Type B pancreatic cell (in vitro differentiated cells): ENCODE measurements around the gene CAMK2A. TPM values are rescaled to one million over a fixed set of nuclear protein-coding genes. Genes with fewer than 3 reads are reported as not detected.

Source experiments
- DNase-seq: peaks from one replicate; pipeline ENCODE4 v3.0.0; 2021; ENCODE audit warnings: mixed read lengths; ENCODE audit not compliant: unreplicated experiment; ENCODE audit errors: extremely low spot score
- H3K27ac Mint-ChIP-seq: 2 replicates; pipeline ENCODE4 v1.8.0; 2021; ENCODE audit warnings: mild to moderate bottlenecking, mixed read lengths
- H3K27me3 Mint-ChIP-seq: 2 replicates; pipeline ENCODE4 v1.8.0; 2021; ENCODE audit warnings: mixed read lengths
- H3K36me3 Mint-ChIP-seq: 2 replicates; pipeline ENCODE4 v1.8.0; 2021; ENCODE audit warnings: mixed read lengths
- H3K4me1 Mint-ChIP-seq: one replicate; pipeline ENCODE4 v1.8.0; 2021; ENCODE audit warnings: mixed read lengths; ENCODE audit not compliant: unreplicated experiment
- H3K4me3 Mint-ChIP-seq: 2 replicates; pipeline ENCODE4 v1.8.0; 2021; ENCODE audit warnings: mild to moderate bottlenecking, mixed read lengths
- H3K9me3 Mint-ChIP-seq: 2 replicates; pipeline ENCODE4 v1.8.0; 2021; ENCODE audit warnings: mixed read lengths
- CTCF ChIP-seq: fragments of 200-600 bp; sonication (generic); conservative IDR thresholded peaks from 2 replicates; pipeline ENCODE4 v1.5.0; 2021; ENCODE audit warnings: antibody characterized with exemption, mild to moderate bottlenecking
- total RNA-seq: library from RNA; stranded (reverse); gene quantifications from 2 replicates; pipeline ENCODE4 v1.2.1, GENCODE V29; 2021; ENCODE audit warnings: low replicate concordance

CAMK2A gene
- total RNA-seq, 1 donor from 2014 or later, result 3.7 TPM

GRCh38 chr5:150265870-150266383 is 23.6 kb downstream of the CAMK2A start:
- Mint-ChIP-seq H3K9me3 (no peaks in the 10 kb centered on the region), H3K4me3 (no peak overlapping the region), H3K4me1 (peaks cover 24% of the 10 kb centered on the region), H3K27ac (no peak overlapping the region), H3K36me3 (no peaks in the 10 kb centered on the region), H3K27me3 (no peaks in the 10 kb centered on the region)
- TF ChIP-seq CTCF, result no peak
- no peak for DNase-seq

- Mint-ChIP-seq H3K4me3 (no peak overlapping the region), H3K9me3 (no peaks in the 10 kb centered on the region), H3K4me1 (peaks cover 24% of the 10 kb centered on the region), H3K27me3 (no peaks in the 10 kb centered on the region), H3K27ac (no peak overlapping the region), H3K36me3 (no peaks in the 10 kb centered on the region)
- TF ChIP-seq CTCF, result no peak
- no peak for DNase-seq
Measured at GRCh38 chr5:150264667-150265603, 24.6 kb downstream of the CAMK2A start.

- Mint-ChIP-seq H3K9me3 (no peaks in the 10 kb centered on the region), H3K27me3 (no peaks in the 10 kb centered on the region), H3K27ac (no peak overlapping the region), H3K4me3 (no peak overlapping the region), H3K4me1 (peaks cover 24% of the 10 kb centered on the region), H3K36me3 (no peaks in the 10 kb centered on the region)
- DNase-seq, result no peak
- no peak for TF ChIP-seq CTCF
Measured at GRCh38 chr5:150263801-150264621, 25.6 kb downstream of the CAMK2A start.

- TF ChIP-seq CTCF, result no peak
- Mint-ChIP-seq H3K27me3 (no peaks in the 10 kb centered on the region), H3K9me3 (no peaks in the 10 kb centered on the region), H3K4me1 (peaks cover 27% of the 10 kb centered on the region), H3K27ac (no peak overlapping the region), H3K4me3 (peak overlapping the region; percentile 1), H3K36me3 (no peaks in the 10 kb centered on the region)
- DNase-seq, result no peak
Measured at GRCh38 chr5:150263375-150263775, 26.2 kb downstream of the CAMK2A start.

GRCh38 chr5:150262502-150262901 is 27.1 kb downstream of the CAMK2A start:
- no peak for TF ChIP-seq CTCF
- Mint-ChIP-seq H3K27ac (no peak overlapping the region), H3K27me3 (no peaks in the 10 kb centered on the region), H3K4me3 (no peak overlapping the region), H3K36me3 (no peaks in the 10 kb centered on the region), H3K9me3 (no peaks in the 10 kb centered on the region), H3K4me1 (peaks cover 29% of the 10 kb centered on the region)
- DNase-seq, result no peak
